HepG2 (cell line): ENCODE data around the gene NFIL3. TPM values are rescaled to one million over a fixed set of nuclear protein-coding genes. Genes with fewer than 3 reads are reported as not detected.

Source experiments
- AFF4 ChIP-seq: sonication (generic); formaldehyde crosslinking; IDR thresholded peaks from 2 replicates; pipeline ENCODE4 v1.4.0; 2020; ENCODE audit warnings: missing genetic modification reagents
- ELF3 ChIP-seq: IDR thresholded peaks from 2 replicates; pipeline ENCODE4 v1.6.1; 2016; ENCODE audit warnings: missing genetic modification reagents, missing compliant biosample characterization
- HMG20B ChIP-seq: conservative IDR thresholded peaks from 2 replicates; pipeline ENCODE4 v1.6.1; 2016; ENCODE audit warnings: missing genetic modification reagents, missing compliant biosample characterization
- HNF4A ChIP-seq: sonication (generic); formaldehyde crosslinking; IDR thresholded peaks from 2 replicates; pipeline ENCODE4 v1.4.0; 2020; ENCODE audit warnings: missing genetic modification reagents
- JARID2 ChIP-seq: sonication (generic); formaldehyde crosslinking; IDR thresholded peaks from 2 replicates; pipeline ENCODE4 v1.8.1; 2023; ENCODE audit warnings: missing genetic modification reagents, inconsistent platforms; ENCODE audit not compliant: insufficient replicate concordance
- KDM5B ChIP-seq: sonication (generic); formaldehyde crosslinking; IDR thresholded peaks from 2 replicates; pipeline ENCODE4 v1.4.0; 2020; ENCODE audit warnings: missing genetic modification reagents, mild to moderate bottlenecking, borderline replicate concordance
- MXD4 ChIP-seq: IDR thresholded peaks from 2 replicates; pipeline ENCODE4 v1.6.1; 2016; ENCODE audit warnings: mild to moderate bottlenecking, missing biosample characterization, missing genetic modification reagents
- SMC3 ChIP-seq: IDR thresholded peaks from 2 replicates; pipeline ENCODE4 v1.6.1; 2011; ENCODE audit warnings: low read length, improper control_type of control experiment
- STAG1 ChIP-seq: sonication (generic); formaldehyde crosslinking; IDR thresholded peaks from 2 replicates; pipeline ENCODE4 v1.4.0; 2020; ENCODE audit warnings: missing genetic modification reagents
- TFAP4 ChIP-seq: sonication (generic); IDR thresholded peaks from 2 replicates; pipeline ENCODE4 v1.6.1; 2016; ENCODE audit warnings: low read depth, borderline replicate concordance
- ZNF296 ChIP-seq: sonication (generic); formaldehyde crosslinking; conservative IDR thresholded peaks from 2 replicates; pipeline ENCODE4 v1.5.0; 2020; ENCODE audit warnings: mild to moderate bottlenecking, missing genetic modification reagents
- ZNF3 ChIP-seq: IDR thresholded peaks from 2 replicates; pipeline ENCODE4 v1.7.0; 2017; ENCODE audit warnings: inconsistent platforms
- ZNF468 ChIP-seq: sonication (generic); formaldehyde crosslinking; IDR thresholded peaks from 2 replicates; pipeline ENCODE4 v1.8.0; 2022; ENCODE audit warnings: mild to moderate bottlenecking, moderate library complexity, missing genetic modification reagents
- ZNF614 ChIP-seq: IDR thresholded peaks from 2 replicates; pipeline ENCODE4 v1.6.1; 2018; ENCODE audit warnings: missing biosample characterization, missing genetic modification reagents, inconsistent platforms, borderline replicate concordance
- ZNF773 ChIP-seq: sonication (generic); formaldehyde crosslinking; IDR thresholded peaks from 2 replicates; pipeline ENCODE4 v1.4.0; 2020; ENCODE audit warnings: missing genetic modification reagents, borderline replicate concordance
- ZZZ3 ChIP-seq: sonication (generic); formaldehyde crosslinking; IDR thresholded peaks from 2 replicates; pipeline ENCODE4 v1.4.0; 2020; ENCODE audit warnings: missing genetic modification reagents, mild to moderate bottlenecking, borderline replicate concordance
- polyA plus RNA-seq, 8 experiments: library from polyadenylated mRNA; depleted of rRNA in 3 of 8; stranded (reverse) in 7 of 8; unstranded in 1 of 8; fragments of >200 nt; fragmentation: Illumina TruSeq in 4 of 8; extraction: Trizol in 4 of 8; gene quantifications; 2 replicates each; pipeline versions ENCODE4 v1.2.1 to v1.2.3, GENCODE V29; 2011 to 2016; ENCODE audit warnings: low read depth in 4 of 8, missing spikeins in 1 of 8, mixed read lengths in 1 of 8; ENCODE audit not compliant: insufficient read depth in 1 of 8
- total RNA-seq, 5 experiments: library from RNA; depleted of rRNA; stranded (reverse); fragments of >200 nt; fragmentation: Illumina TruSeq; extraction: Trizol; gene quantifications; 2 replicates each; pipeline ENCODE4 v1.2.3, GENCODE V29; 2016; ENCODE audit warnings: low read depth in 1 of 5
- TF ChIP-seq, protein P1 (sequence below): sonication (generic); formaldehyde crosslinking; IDR thresholded peaks from 2 replicates; pipeline ENCODE4 v1.4.0; 2020; ENCODE audit warnings: missing genetic modification reagents
- TF ChIP-seq, protein P2 (sequence below): sonication (generic); formaldehyde crosslinking; IDR thresholded peaks from 2 replicates; pipeline ENCODE4 v1.9.0; 2021; ENCODE audit warnings: missing genetic modification reagents, mild to moderate bottlenecking, borderline replicate concordance
- TF ChIP-seq, protein P3 (sequence below), 2 experiments: fragments of 450-650 bp in 1 of 2; sonication (generic) in 1 of 2; formaldehyde crosslinking; IDR thresholded peaks; 2 replicates each; pipeline versions ENCODE4 v1.5.0 to v1.8.0; 2020 to 2022; ENCODE audit warnings: mild to moderate bottlenecking in 1 of 2, missing genetic modification reagents in 1 of 2
- TF ChIP-seq, protein P4 (sequence below): sonication (generic); formaldehyde crosslinking; IDR thresholded peaks from 2 replicates; pipeline ENCODE4 v1.4.0; 2020; ENCODE audit warnings: missing genetic modification reagents; ENCODE audit errors: not compliant biosample characterization

Gene NFIL3
- total and polyA plus RNA-seq, 2 of the 13 experiments (the other 11 are each of a cell fraction or from before 2014, with no cell fraction given) = 46.6 to 54.2 TPM

- TF ChIP-seq AFF4 (CRISPR knock-in tag) (no peak), HNF4A (CRISPR knock-in tag) (no peak), ZNF468 (CRISPR knock-in tag) (no peak), ZNF3 (CRISPR knock-in tag) (no peak), ZNF296 (CRISPR knock-in tag) (no peak), ZNF614 (0 out of 2 replicates have a peak, but pooled peaks have one; percentile 16), JARID2 (CRISPR knock-in tag) (no peak), ELF3 (peak; percentile 70; the same call in 1 of the 2 replicates), KDM5B (CRISPR knock-in tag) (no peak), SMC3 (peak; percentile 45), ZNF773 (CRISPR knock-in tag) (no peak), STAG1 (peak; percentile 89), TFAP4 (no peak), MXD4 (CRISPR knock-in tag) (no peak), ZZZ3 (no peak), HMG20B (CRISPR knock-in tag) (no peak)
- TF ChIP-seq, protein P1, sequence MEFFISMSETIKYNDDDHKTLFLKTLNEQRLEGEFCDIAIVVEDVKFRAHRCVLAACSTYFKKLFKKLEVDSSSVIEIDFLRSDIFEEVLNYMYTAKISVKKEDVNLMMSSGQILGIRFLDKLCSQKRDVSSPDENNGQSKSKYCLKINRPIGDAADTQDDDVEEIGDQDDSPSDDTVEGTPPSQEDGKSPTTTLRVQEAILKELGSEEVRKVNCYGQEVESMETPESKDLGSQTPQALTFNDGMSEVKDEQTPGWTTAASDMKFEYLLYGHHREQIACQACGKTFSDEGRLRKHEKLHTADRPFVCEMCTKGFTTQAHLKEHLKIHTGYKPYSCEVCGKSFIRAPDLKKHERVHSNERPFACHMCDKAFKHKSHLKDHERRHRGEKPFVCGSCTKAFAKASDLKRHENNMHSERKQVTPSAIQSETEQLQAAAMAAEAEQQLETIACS (CRISPR knock-in tag) = no peak
- TF ChIP-seq, protein P2, sequence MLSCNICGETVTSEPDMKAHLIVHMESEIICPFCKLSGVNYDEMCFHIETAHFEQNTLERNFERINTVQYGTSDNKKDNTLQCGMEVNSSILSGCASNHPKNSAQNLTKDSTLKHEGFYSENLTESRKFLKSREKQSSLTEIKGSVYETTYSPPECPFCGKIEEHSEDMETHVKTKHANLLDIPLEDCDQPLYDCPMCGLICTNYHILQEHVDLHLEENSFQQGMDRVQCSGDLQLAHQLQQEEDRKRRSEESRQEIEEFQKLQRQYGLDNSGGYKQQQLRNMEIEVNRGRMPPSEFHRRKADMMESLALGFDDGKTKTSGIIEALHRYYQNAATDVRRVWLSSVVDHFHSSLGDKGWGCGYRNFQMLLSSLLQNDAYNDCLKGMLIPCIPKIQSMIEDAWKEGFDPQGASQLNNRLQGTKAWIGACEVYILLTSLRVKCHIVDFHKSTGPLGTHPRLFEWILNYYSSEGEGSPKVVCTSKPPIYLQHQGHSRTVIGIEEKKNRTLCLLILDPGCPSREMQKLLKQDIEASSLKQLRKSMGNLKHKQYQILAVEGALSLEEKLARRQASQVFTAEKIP (CRISPR knock-in tag) = no peak
- TF ChIP-seq, protein P3, sequence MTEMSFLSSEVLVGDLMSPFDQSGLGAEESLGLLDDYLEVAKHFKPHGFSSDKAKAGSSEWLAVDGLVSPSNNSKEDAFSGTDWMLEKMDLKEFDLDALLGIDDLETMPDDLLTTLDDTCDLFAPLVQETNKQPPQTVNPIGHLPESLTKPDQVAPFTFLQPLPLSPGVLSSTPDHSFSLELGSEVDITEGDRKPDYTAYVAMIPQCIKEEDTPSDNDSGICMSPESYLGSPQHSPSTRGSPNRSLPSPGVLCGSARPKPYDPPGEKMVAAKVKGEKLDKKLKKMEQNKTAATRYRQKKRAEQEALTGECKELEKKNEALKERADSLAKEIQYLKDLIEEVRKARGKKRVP (CRISPR knock-in tag; IDR thresholded peaks at IDR 0.05) = no peak
- TF ChIP-seq, protein P4, sequence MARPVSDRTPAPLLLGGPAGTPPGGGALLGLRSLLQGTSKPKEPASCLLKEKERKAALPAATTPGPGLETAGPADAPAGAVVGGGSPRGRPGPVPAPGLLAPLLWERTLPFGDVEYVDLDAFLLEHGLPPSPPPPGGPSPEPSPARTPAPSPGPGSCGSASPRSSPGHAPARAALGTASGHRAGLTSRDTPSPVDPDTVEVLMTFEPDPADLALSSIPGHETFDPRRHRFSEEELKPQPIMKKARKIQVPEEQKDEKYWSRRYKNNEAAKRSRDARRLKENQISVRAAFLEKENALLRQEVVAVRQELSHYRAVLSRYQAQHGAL (CRISPR knock-in tag) = no peak
Observed at GRCh38 chr9:91433180-91433579, 9.5 kb upstream of the NFIL3 start (continued).
